Measurements from ENCODE around the gene CYP46A1.

The CYP46A1 gene

GRCh38 chr14:99688210-99688581, 4.1 kb downstream of the CYP46A1 start:
- no peak for DNase-seq (ENCODE audit: low read depth in 2 of 2)

- DNase-seq (ENCODE audit: low read depth in 2 of 2), result no peak
Observed at GRCh38 chr14:99688629-99689028, 4.5 kb downstream of the CYP46A1 start.

DNA sequence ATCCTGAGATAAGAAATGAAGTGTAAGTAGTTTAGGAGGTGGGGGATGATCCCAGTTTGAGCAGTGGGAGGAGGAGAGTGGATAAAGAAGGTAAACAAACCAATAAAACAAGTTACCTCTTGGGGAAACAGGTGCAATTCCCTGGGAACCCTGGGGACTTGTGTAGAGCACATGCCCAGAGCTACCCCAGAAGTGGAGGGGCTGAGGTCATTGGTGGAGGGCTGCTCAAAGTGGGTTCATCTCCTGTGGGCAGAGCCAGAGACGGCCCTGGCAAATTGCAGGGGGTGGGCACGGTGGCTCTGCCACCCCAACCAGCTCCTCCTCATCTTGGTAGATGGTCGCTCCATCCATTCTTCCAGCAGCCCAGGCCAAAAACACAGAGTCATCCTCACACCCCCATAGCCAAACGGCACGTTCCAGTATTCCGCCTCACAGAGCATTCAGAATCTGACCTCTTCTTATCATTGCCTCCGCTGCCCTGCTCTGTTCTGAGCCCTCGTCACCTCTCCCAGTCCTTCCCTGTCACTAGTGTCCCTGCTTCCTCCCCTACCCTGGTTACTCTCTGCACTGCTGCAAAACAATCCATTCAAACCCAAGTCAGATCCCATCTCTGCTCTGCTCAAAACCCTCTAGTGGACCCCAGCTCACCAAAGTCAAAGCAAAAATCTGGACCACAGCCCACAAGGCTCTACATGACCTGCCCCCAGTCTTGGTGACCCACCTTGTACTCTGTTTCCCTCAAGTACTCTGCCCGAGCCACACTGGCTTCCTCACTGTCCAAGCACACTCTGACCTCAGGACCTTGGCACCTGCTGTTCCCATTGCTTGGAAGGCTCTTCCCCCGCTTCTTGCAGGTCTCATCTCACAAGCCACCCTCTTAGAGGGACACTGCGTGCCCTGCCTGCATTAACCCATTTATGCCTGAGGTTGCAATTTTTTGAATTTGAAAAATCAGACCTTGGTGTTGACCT, 5.5 kb downstream of the CYP46A1 start:
- DNase-seq (ENCODE audit: low read depth in 2 of 2), result no peak

DNA sequence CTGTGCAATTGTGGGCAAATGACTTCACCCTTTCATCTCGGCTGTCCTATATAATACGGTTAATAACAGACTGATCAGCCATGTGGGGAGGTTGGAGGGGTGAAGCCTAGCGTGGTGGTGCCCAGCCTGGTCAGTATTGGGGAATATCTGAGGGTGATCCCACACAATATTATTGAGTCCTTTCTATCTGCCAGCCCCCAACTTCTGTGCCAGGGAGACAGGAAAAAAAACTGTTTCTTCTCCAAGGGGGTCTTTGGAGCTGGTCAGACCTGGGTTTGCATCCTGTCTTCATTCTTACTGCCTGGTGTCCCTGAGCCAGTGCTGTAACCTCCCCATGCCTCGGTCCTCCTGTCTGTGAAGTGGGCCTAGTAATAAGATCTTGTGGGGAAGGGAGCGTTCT, 6.5 kb downstream of the CYP46A1 start:
- DNase-seq (ENCODE audit: low read depth in 2 of 2), result no peak

- DNase-seq (ENCODE audit: low read depth in 2 of 2), result no peak
Observed at GRCh38 chr14:99691111-99691885, 7.2 kb downstream of the CYP46A1 start.

DNA sequence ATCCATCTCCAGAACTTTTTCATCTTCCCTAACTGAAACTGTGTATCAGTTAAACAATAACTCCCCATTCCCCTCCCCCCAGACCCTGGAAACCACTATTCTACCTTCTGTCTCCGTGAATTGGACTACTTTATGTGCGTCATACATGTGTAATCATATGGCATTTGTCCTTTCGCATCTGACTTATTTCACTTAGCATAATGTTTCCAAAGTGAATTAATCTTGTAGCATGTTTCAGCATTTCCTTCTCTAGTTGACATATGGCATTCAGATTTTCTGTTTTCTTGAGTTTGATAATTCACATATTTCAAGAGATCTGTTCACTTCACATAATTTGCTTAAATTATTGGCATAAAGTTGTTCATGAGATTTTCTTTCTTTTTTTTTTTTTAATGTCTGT, 9.8 kb downstream of the CYP46A1 start:
- DNase-seq (ENCODE audit: low read depth in 2 of 2), result no peak

DNA sequence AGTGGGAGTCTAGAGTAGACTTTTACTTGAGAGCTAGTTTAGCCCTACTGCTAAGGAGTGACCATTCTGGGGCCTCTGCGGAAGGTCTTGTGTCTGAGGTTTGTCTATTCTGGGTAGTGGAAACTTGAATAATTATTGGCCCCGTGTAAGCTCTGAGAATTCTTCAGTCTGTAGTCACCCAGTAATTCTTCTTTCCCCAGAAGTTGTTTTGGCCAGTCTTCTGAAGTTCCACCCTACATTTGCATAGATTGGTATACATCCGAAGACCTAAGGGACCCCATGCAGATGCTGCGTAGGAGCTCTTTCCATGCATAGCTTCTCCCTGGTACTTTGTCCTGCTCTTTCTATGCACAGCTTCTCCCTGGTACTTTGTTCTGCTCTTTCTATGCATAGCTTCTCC, 12.8 kb downstream of the CYP46A1 start:
- no peak for DNase-seq (ENCODE audit: low read depth in 2 of 2)

DNA sequence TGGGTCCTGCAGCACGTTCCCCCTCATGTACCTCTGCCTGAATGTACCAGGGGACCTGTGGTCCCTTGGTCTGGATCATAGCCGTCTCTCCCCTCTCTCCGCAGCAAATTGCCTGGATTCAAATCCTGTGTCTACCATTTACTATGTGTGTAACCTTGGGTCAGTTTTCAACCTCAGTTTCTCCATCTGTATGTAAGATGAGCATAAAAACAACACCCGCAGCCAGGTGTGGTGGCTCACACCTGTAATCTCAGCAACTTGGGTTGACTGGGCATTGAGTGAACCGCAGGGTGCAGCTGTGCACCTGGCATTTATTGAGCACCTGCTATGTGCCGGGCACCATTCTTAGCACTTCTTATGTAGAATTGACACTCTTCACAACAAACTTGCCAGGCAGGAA, 14.1 kb downstream of the CYP46A1 start:
- DNase-seq (ENCODE audit: low read depth in 2 of 2), result no peak

DNA sequence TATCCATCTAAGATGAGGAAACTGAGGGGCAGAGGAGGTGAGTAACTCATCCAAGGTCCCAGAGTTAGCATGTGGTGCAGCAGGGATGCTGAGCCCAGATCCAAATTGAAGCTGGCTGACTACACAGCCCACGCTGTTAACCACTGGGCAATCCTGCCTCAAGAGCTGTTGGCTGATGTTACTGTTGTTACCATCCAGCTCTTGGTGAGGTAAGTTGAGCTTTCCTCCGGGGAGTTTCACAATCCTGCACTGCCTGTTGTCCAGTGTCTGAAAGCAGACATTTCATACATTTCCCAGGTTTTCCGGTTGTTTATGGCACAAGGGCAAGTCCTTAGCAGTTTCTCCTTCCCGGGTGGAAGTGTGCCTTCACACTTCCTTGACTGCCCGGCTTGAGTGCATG, 14.5 kb downstream of the CYP46A1 start:
- DNase-seq (ENCODE audit: low read depth in 2 of 2), result no peak

GRCh38 chr14:99699085-99699760, 15.1 kb downstream of the CYP46A1 start:
- DNase-seq (ENCODE audit: low read depth in 2 of 2), result no peak

GRCh38 chr14:99699861-99700260, 15.8 kb downstream of the CYP46A1 start:
- DNase-seq (ENCODE audit: low read depth in 2 of 2), result no peak

DNA sequence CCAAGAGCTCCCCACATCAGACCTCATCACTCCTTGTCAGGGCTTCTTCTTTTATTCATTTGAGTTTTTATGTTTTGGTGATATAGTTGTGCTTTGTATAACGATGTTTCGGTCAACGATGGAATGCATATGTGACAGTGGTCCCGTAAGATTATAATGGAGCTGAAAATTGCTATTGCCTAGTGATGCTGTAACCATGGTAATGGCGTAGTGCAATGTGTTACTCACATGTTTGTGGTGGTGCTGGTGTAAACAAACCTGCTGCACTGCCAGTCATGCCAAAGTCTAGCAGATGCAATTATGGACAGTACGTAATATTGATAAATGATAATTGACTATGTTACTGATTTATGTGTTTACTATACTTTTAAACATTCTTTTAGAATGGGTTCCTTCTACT, 16.3 kb downstream of the CYP46A1 start:
- no peak for DNase-seq (ENCODE audit: low read depth in 2 of 2)

DNA sequence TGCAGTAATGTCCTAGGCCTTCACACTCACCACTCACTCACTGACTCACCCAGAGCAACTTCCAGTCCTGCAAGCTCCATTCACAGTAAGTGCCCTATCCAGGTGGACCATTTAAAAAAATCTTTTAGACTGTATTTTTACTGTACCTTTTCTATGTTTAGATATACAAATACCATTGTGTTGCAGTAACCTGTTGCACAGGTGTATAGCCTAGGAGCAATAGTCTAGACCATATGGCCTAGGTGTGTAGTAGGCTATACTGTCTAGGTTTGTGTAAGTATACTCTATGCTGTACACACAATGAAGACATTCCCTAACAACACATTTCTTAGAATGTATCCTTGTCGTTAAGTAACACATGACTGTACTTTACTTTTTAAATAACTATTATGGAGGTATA, 17.2 kb downstream of the CYP46A1 start:
- DNase-seq (ENCODE audit: low read depth in 2 of 2), result no peak

- no peak for DNase-seq (ENCODE audit: low read depth in 2 of 2)
Observed at GRCh38 chr14:99702115-99702514, 18.0 kb downstream of the CYP46A1 start.

GRCh38 chr14:99703381-99703780, 19.3 kb downstream of the CYP46A1 start:
- DNase-seq (ENCODE audit: low read depth in 2 of 2), result no peak

DNA sequence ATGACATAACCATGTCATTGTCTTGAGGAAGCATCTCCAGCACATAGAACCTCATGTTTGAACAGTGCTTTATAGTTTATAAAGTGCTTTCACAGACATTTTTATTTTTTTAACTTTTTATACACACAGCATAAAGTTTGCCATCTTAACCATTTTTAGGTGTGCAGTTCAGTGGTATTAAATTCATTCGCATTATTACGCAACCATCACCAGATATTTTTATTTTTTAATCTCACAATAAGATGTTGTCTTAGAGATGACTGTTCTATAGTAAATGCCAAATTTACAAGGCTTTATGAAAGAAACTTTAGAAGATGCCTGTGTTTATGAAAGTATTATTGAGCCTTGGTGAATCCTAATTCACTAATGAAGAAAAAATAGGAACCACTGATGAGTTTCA, 19.9 kb downstream of the CYP46A1 start:
- DNase-seq (ENCODE audit: low read depth in 2 of 2), result no peak

DNA sequence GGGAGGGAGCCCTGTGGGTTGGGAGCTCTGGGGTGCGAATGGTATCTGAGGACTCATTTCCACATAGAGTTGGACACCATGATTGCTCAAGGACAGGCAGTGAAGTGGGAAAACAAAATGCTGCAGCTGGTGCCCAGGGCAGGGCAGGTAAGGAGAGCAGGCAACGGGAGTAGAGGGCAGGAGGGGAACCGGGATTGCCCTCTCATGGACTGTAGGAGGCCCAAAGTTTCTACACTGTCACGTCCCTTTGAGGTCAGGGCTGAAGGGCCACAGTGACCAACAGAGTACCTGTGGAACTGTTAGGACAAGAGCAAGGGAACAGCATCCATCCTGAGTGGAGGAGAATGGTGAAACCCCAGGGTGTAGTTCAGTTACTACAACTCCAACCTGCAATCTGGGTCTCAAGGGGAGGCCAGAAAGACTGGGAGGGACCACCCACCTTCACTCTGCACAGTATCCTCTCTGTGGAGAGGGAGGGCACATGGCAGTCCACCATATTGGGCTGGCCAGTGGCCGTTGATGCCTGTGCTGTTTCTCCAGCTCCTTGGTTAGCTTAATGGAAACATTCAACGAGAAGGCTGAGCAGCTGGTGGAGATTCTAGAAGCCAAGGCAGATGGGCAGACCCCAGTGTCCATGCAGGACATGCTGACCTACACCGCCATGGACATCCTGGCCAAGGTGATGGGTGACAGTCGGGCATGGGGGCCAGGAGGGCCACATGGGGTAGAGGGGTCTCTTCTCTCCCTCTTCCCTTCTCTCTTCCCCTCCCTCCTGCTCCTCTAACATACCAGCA, 22.2 kb downstream of the CYP46A1 start:
- no peak for DNase-seq (ENCODE audit: low read depth in 2 of 2)

DNA sequence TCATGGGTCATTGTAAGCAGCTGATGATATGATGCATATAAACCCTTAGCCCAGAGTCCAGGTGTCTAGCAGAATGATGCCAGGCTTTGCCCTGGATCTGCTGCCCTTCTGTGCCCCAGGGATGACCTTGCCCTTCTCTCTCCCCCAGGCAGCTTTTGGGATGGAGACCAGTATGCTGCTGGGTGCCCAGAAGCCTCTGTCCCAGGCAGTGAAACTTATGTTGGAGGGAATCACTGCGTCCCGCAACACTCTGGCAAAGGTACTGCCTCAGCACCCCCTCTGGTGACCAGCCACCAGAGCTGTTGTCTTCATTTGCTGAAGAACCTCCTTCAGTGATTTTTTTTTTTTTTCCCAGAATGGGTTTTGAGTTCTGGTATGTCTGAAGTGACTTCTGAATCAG, 23.3 kb downstream of the CYP46A1 start:
- no peak for DNase-seq (ENCODE audit: low read depth in 2 of 2)

GRCh38 chr14:99707921-99708320, 23.8 kb downstream of the CYP46A1 start:
- DNase-seq (ENCODE audit: low read depth in 2 of 2), result no peak

DNA sequence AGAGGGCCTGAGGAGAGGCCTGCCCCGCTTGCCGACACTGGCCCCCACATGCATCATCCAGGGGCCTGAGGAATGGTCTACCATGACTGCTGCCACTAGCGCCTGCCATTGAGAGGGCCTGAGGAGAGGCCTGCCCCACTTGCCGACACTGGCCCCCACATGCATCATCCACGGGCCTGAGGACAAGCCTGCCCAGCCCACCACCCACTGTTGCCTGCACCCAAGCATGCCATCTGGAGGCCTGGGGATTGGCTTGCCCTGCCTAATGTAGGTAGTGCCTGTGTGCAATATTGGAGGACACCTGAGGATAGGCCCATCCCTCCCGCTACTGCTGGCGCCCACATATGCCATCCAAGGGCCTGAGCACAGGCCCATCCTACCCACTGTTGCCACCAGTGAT, 24.4 kb downstream of the CYP46A1 start:
- no peak for DNase-seq (ENCODE audit: low read depth in 2 of 2)

DNA sequence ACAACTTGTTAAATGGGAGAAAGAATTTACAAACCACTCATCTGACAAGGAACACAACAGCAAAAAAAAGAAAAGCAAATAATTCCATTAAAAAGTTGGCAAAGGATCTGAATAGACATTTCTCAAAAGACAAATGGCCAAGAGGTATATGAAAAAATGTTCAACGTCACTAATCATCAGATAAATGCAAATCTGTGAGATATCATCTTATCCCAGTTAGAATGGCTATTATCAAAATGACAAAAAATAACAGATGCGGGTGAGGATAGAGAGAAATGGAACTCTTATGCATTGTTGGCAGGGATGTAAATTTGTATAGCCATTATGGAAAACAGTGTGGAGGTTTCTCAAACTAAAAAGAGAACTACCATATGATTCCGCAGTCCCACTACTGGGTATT, 29.9 kb downstream of the CYP46A1 start:
- no peak for DNase-seq (ENCODE audit: low read depth in 2 of 2)
